GM10248 (cell line): Measurements from ENCODE around the gene SLC16A12.

Experiments
- CTCF ChIA-PET: fragments of 300-600 bp; sonication (Branson Sonifier 250); formaldehyde crosslinking; extraction: SDS; loops from one replicate; lab custom pipeline; 2021; ENCODE audit warnings: antibody characterized with exemption; lab: Yijun Ruan, JAX
- POLR2A ChIA-PET: fragments of 350-650 bp; sonication (Branson Sonifier 250); formaldehyde crosslinking; extraction: SDS; loops from one replicate; lab custom pipeline; 2020; ENCODE audit warnings: antibody characterized with exemption; lab: Yijun Ruan, JAX
- DNase-seq: peaks from one replicate; pipeline ENCODE4 v3.0.0; 2012; ENCODE audit errors: extremely low spot score
- TF ChIP-seq, protein P1 (sequence below): IDR thresholded peaks from 2 replicates; pipeline ENCODE4 v1.5.1; 2012; ENCODE audit warnings: mild to moderate bottlenecking, low read depth; ENCODE audit errors: extremely low read depth, missing control alignments, control extremely low read depth

SLC16A12 gene

GRCh38 chr10:89535171-89536012 lies at the start of gene SLC16A12:
Gene SLC16A12 (minus strand): TSS chr10:89535594. CDS start chr10:89462578, 73,016 bp downstream.
- peak; percentile 24 for DNase-seq
- TF ChIP-seq, protein P1, sequence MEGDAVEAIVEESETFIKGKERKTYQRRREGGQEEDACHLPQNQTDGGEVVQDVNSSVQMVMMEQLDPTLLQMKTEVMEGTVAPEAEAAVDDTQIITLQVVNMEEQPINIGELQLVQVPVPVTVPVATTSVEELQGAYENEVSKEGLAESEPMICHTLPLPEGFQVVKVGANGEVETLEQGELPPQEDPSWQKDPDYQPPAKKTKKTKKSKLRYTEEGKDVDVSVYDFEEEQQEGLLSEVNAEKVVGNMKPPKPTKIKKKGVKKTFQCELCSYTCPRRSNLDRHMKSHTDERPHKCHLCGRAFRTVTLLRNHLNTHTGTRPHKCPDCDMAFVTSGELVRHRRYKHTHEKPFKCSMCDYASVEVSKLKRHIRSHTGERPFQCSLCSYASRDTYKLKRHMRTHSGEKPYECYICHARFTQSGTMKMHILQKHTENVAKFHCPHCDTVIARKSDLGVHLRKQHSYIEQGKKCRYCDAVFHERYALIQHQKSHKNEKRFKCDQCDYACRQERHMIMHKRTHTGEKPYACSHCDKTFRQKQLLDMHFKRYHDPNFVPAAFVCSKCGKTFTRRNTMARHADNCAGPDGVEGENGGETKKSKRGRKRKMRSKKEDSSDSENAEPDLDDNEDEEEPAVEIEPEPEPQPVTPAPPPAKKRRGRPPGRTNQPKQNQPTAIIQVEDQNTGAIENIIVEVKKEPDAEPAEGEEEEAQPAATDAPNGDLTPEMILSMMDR: no peak
- ChIA-PET CTCF (interaction anchor here (1.2 to 1.4 kb wide), 4 partner anchors 12 to 78 kb away, joined by 3 read pairs; no protein-coding TSS in a partner anchor), POLR2A (interaction anchor here (0.7 kb wide), 1 partner anchor 10 kb away, joined by 7 read pairs; no protein-coding TSS in a partner anchor)

- no peak for DNase-seq
- ChIA-PET POLR2A (no interaction called here), CTCF (interaction anchor here (0.8 to 0.9 kb wide), 2 partner anchors 11 to 21 kb away, joined by 3 to 4 read pairs; no protein-coding TSS in a partner anchor)
- TF ChIP-seq, protein P1: no peak
Measured at GRCh38 chr10:89582022-89582421, 46.6 kb upstream of the SLC16A12 start.

DNA sequence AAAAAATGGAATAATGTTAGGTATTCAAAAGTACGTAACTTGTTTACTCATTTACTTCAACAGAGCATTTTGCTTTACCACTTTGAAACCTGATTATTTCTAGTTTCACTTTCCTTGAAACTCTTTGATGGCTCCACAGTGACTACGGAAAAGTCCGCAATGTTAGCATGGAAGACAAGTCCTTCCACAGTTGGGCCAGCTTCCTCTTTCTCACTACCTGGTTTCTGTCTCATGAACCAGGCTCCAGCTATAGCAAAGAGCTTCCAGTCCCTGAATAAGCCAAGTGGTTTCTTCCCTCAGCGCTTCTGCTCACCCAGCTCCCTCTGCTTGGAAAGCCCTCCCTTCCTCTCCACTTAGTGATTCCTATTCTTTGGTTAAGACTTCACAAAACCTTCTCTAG lies 44.8 kb upstream of the SLC16A12 start:
- TF ChIP-seq, protein P1: no peak
- DNase-seq: no peak
- ChIA-PET POLR2A (no interaction called here), CTCF (interaction anchor here (1.4 kb wide), 1 partner anchor 16 kb away, joined by 3 read pairs; no protein-coding TSS in a partner anchor)

GRCh38 chr10:89576696-89577095 lies 41.3 kb upstream of the SLC16A12 start:
- POLR2A ChIA-PET: no interaction called here

GRCh38 chr10:89576022-89576421 lies 40.6 kb upstream of the SLC16A12 start:
- CTCF ChIA-PET: no interaction called here
- no peak for DNase-seq
- POLR2A ChIA-PET: no interaction called here
- TF ChIP-seq, protein P1: no peak

More at GRCh38 chr10:89576696-89577095, 41.3 kb upstream of the SLC16A12 start:
- TF ChIP-seq, protein P1: no peak
- CTCF ChIA-PET: interaction anchor here (1.1 to 1.6 kb wide), 2 partner anchors 9 to 359 kb away, joined by 3 to 4 read pairs; no protein-coding TSS in a partner anchor
- no peak for DNase-seq

DNA sequence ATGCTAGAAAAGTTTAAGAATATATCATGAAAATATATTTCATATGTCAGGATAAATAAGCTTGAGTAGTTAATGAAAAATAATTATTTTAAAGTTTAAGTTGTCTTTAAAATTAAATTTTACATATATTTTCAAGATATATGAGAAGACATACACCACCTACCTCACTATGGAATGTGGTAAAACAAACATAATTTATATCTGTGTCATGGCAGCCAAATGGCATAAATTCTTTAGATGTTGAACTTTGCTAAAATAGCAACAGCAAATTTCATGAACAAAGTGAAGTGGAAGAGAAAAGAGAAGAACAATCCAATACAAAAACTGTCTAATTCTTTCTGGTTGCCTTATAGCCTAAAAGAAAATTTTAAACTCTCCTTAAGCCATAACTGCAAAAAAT lies 39.6 kb upstream of the SLC16A12 start:
- ChIA-PET POLR2A (no interaction called here), CTCF (no interaction called here)
- DNase-seq: no peak
- TF ChIP-seq, protein P1: no peak
